NCI-H2171 treated with DMSO at 0.1 percent for 48 hours (cell line): Measurements from ENCODE around the gene ESPNL.
A peak's percentile ranks its signal among the peaks of the same experiment; 100 is the strongest.

ENCODE experiments used
- DNase-seq: peaks from one replicate; lab custom pipeline; 2025; lab: John Stamatoyannopoulos, UW

The ESPNL gene

DNA sequence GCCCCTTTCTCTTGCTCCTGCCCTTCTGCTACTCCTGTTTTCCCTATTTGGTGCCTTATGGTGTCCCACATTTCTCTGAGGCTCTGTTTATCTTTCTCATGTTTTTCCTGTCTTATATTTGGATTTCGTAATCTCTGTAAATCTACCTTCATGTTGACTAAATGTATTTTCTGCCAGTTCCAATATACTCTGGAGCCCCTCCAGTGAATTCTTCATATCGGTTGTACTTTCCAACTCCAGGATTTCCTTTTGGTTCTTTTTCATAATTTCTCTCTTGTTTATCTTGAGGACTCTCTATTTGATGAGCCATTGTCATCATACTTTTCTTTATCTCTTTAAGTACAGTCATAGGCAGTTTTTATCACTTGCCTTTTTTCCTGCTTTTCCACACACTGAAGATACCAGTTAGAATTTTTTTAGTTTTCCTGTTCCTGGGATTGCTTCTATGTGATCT, 20.2 kb upstream of the ESPNL start:
- no peak for DNase-seq

DNA sequence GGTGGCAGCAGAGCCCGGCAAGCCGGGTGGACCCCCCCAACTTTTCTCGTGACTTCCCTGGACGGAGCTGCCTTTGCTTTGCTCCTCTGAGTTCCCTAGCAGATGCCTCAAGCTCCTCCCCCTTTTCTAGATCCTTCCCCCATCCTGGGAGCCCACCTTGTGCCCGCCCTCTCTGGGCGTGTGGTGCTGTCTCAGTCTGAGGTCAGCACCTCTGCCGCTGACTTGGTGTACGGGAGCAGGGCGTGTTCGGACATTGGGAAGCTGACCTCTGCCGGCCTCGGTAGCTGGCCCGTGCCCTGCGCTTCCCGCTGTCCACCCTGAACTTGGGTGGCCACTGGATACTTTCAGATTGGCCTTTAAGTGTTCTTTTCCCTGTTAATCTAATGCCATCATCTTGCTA, 19.6 kb upstream of the ESPNL start:
- DNase-seq, result no peak

DNA sequence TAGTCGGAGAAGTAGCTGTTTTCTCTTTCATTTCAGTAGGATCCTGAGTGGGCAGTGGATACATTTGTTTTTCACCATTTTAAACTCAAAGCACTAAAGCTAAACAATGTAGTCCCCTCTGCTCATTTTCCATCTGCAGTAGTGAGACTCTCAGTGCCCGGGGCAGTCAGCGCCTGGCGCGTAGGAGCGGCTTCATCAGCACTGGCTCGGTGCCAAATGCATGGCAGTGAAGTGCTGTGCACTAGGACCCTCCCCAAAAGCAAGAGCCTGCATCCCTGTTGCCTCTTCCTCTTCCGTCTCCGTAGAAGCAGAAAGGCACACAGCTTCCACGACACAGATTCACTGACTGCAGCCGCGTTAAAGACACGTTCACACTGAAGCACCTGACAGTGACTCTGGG, 19.0 kb upstream of the ESPNL start:
- DNase-seq, result no peak

GRCh38 chr2:238081561-238081960, 18.6 kb upstream of the ESPNL start:
- DNase-seq, result no peak

GRCh38 chr2:238082151-238082550, 18.0 kb upstream of the ESPNL start:
- DNase-seq, result no peak

GRCh38 chr2:238082827-238083226, 17.3 kb upstream of the ESPNL start:
- DNase-seq, result no peak

- no peak for DNase-seq
Measured at GRCh38 chr2:238083919-238084318, 16.2 kb upstream of the ESPNL start.

- DNase-seq, result no peak
Measured at GRCh38 chr2:238084761-238085160, 15.4 kb upstream of the ESPNL start.

DNA sequence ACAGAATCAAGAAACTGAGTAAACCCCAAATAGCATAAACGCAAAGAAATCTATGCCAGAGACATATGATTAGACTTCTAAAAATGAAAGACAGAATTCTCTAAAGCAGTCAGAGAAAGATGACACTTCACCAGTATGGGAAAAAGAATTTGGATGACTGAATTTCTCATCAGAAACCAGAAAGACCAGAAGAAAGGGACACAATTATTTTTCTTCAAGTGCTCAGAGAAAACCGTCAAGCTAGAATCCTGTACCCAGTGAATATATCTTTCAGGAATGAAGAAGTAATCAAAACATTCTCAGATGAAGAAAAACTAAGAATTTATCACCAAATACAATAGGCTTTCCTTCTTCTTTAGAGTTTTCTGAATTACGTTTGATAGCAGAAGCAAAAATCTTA, 14.2 kb upstream of the ESPNL start:
- no peak for DNase-seq

DNA sequence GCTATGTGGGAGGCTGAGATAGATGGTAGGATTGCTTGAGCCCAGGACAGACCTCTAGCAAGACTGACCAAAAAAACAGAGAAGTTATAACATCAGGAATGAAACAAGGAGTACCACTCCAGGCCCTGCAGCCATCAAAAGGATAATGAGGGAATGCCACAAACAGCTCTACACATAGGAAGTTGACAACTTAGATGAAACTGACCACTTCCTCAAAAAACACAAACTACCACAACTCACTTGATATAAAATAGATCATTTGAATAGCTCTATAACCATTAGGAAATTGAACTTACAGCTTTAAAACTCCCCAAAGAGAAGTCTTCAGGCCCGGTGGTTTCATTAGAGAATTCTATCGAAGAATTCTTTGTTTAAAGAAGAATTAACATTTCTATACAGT, 12.9 kb upstream of the ESPNL start:
- DNase-seq, result no peak

DNA sequence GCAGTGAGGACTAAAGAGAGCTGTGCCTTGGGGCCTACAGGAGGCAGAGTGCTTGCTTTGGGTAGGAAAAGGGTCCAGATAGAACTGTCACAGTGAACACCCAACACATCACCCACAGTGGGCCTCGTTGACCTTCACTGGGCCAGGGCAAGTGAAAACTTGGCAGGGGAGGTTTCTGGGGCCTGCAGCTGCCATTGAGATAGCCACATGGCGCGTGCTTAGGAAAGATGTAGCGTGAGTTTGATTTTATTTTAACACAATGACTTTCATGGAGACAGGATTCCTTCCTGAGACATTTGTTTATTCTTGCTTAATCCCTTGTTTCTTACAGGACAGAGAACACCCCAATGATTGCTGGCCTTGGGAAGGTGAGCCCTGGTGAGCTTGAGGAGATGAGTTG, 9.3 kb upstream of the ESPNL start:
- no peak for DNase-seq

GRCh38 chr2:238091436-238092060, 8.6 kb upstream of the ESPNL start:
- DNase-seq, result no peak

GRCh38 chr2:238092486-238093035, 7.6 kb upstream of the ESPNL start:
- no peak for DNase-seq

GRCh38 chr2:238093181-238094140, 6.7 kb upstream of the ESPNL start:
- DNase-seq, result no peak

GRCh38 chr2:238094438-238095022, 5.6 kb upstream of the ESPNL start:
- no peak for DNase-seq

DNA sequence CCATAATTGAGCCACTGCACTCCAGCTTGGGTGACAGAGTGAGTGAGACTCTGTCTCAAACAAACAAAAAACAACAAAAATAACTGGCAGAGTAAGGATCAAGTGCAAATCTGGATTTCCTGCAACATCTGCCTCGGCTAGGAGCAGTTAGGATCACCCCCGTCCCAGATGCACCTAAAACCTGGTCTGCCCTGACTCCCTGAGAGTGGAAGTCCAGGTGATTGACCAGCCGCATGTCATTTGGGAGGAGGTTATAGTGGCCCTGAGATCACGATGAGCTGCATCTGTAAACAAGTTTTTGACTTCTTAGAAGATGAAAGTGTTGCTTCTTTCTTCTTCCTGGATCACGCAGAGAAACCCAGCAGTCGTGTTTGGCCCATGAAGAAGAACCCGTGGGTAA, 5.0 kb upstream of the ESPNL start:
- no peak for DNase-seq

GRCh38 chr2:238096311-238097011, 3.7 kb upstream of the ESPNL start:
- peak; percentile 85 for DNase-seq

GRCh38 chr2:238097201-238097987, 2.7 kb upstream of the ESPNL start:
- DNase-seq, result no peak

- DNase-seq, result peak; percentile 25
Measured at GRCh38 chr2:238097988-238098871, 1.9 kb upstream of the ESPNL start.
